Type B pancreatic cell (in vitro differentiated cells): ENCODE measurements around the gene DBT. TPM values are rescaled to one million over a fixed set of nuclear protein-coding genes. Genes with fewer than 3 reads are reported as not detected.
"Not testable (repeated sequence)": the region's sequence is repeated elsewhere in the genome, so short reads cannot be mapped to it uniquely, and the experiment has no call there.

Experiments used
- DNase-seq: peaks from one replicate; pipeline ENCODE4 v3.0.0; 2021; ENCODE audit warnings: mixed read lengths; ENCODE audit not compliant: unreplicated experiment; ENCODE audit errors: extremely low spot score
- H3K27ac Mint-ChIP-seq: 2 replicates; pipeline ENCODE4 v1.8.0; 2021; ENCODE audit warnings: mild to moderate bottlenecking, mixed read lengths
- H3K27me3 Mint-ChIP-seq: 2 replicates; pipeline ENCODE4 v1.8.0; 2021; ENCODE audit warnings: mixed read lengths
- H3K36me3 Mint-ChIP-seq: 2 replicates; pipeline ENCODE4 v1.8.0; 2021; ENCODE audit warnings: mixed read lengths
- H3K4me1 Mint-ChIP-seq: one replicate; pipeline ENCODE4 v1.8.0; 2021; ENCODE audit warnings: mixed read lengths; ENCODE audit not compliant: unreplicated experiment
- H3K4me3 Mint-ChIP-seq: 2 replicates; pipeline ENCODE4 v1.8.0; 2021; ENCODE audit warnings: mild to moderate bottlenecking, mixed read lengths
- H3K9me3 Mint-ChIP-seq: 2 replicates; pipeline ENCODE4 v1.8.0; 2021; ENCODE audit warnings: mixed read lengths
- CTCF ChIP-seq: fragments of 200-600 bp; sonication (generic); conservative IDR thresholded peaks from 2 replicates; pipeline ENCODE4 v1.5.0; 2021; ENCODE audit warnings: antibody characterized with exemption, mild to moderate bottlenecking
- total RNA-seq: library from RNA; stranded (reverse); gene quantifications from 2 replicates; pipeline ENCODE4 v1.2.1, GENCODE V29; 2021; ENCODE audit warnings: low replicate concordance

DBT gene
- total RNA-seq, 1 donor from 2014 or later = 21.4 TPM

GRCh38 chr1:100268202-100268601 lies 18.6 kb upstream of the DBT start:
- H3K27ac Mint-ChIP-seq = no peak overlapping the region
- H3K27me3 Mint-ChIP-seq = no peaks in the 10 kb centered on the region
- H3K36me3 Mint-ChIP-seq = peaks cover 30% of the 10 kb centered on the region
- TF ChIP-seq CTCF = no peak
- peaks cover 4% of the 10 kb centered on the region for H3K4me1 Mint-ChIP-seq
- peaks cover 6% of the 10 kb centered on the region for H3K9me3 Mint-ChIP-seq
- DNase-seq = no peak
- peak overlapping the region; percentile 60 for H3K4me3 Mint-ChIP-seq

GRCh38 chr1:100267284-100267683 lies 17.6 kb upstream of the DBT start:
- Mint-ChIP-seq H3K36me3 (peaks cover 30% of the 10 kb centered on the region), H3K4me3 (peak overlapping the region; percentile 98), H3K4me1 (peaks cover 4% of the 10 kb centered on the region), H3K27me3 (no peaks in the 10 kb centered on the region), H3K27ac (peak overlapping the region; percentile 58), H3K9me3 (peaks cover 7% of the 10 kb centered on the region)
- DNase-seq = no peak
- no peak for TF ChIP-seq CTCF

GRCh38 chr1:100266741-100267140 lies 17.1 kb upstream of the DBT start:
- peaks cover 26% of the 10 kb centered on the region for H3K36me3 Mint-ChIP-seq
- peak overlapping the region; percentile 95 for H3K27ac Mint-ChIP-seq
- TF ChIP-seq CTCF = no peak
- H3K9me3 Mint-ChIP-seq = peaks cover 9% of the 10 kb centered on the region
- H3K27me3 Mint-ChIP-seq = no peaks in the 10 kb centered on the region
- H3K4me3 Mint-ChIP-seq = peak overlapping the region; percentile 98
- peaks cover 4% of the 10 kb centered on the region for H3K4me1 Mint-ChIP-seq
- DNase-seq = no peak

- peak within 1 kb of the TSS; percentile 98 for H3K4me3 Mint-ChIP-seq
- peaks cover 4% of the 10 kb centered on the region for H3K4me1 Mint-ChIP-seq
- TF ChIP-seq CTCF = no peak
- DNase-seq = peak; percentile 94
- H3K36me3 Mint-ChIP-seq = peaks cover 24% of the 10 kb centered on the region
- H3K9me3 Mint-ChIP-seq = peaks cover 14% of the 10 kb centered on the region
- peak within 1 kb of the TSS; percentile 95 for H3K27ac Mint-ChIP-seq
- no peaks in the 10 kb centered on the region for H3K27me3 Mint-ChIP-seq
Observed at GRCh38 chr1:100265931-100266740, 16.5 kb upstream of the DBT start, which contains the start of gene RTCA. RTCA (plus strand) TSS chr1:100266216; CDS start chr1:100266376, 160 bp downstream.

- H3K4me3 Mint-ChIP-seq = peak overlapping the region; percentile 98
- H3K36me3 Mint-ChIP-seq = peaks cover 20% of the 10 kb centered on the region
- no peak for DNase-seq
- TF ChIP-seq CTCF = no peak
- H3K27ac Mint-ChIP-seq = peak overlapping the region; percentile 95
- H3K4me1 Mint-ChIP-seq = peaks cover 4% of the 10 kb centered on the region
- no peaks in the 10 kb centered on the region for H3K27me3 Mint-ChIP-seq
- H3K9me3 Mint-ChIP-seq = peaks cover 14% of the 10 kb centered on the region
Observed at GRCh38 chr1:100265562-100265930, 15.9 kb upstream of the DBT start.

- H3K27ac Mint-ChIP-seq, H3K27me3 Mint-ChIP-seq, DNase-seq, H3K4me1 Mint-ChIP-seq: not testable (repeated sequence)
- H3K4me3 Mint-ChIP-seq = peak overlapping the region; percentile 65
- H3K9me3 Mint-ChIP-seq = peaks cover 14% of the 10 kb centered on the region
- H3K36me3 Mint-ChIP-seq = peaks cover 15% of the 10 kb centered on the region
Observed at GRCh38 chr1:100264081-100264480, 14.4 kb upstream of the DBT start.
